Measurements from ENCODE around the gene PARD3B.

Gene PARD3B

DNA sequence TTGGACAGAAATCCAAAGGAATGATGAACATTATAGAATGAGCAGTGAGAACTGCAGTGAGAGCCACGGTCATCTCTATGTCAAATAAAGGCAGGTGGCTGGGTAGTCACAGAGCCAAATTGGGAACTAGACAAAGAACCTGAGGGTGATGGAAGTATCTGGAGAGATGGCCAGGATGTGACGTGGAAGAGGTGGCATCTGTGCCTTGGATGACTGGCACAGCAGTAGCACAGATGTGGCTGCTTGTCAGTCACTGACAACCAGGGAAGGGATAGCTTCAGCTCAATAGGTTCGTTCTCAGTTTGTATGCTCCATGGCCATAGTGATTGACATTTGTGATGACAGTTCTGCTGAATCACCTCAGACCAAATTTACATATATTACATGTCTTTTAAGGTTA, 172.3 kb downstream of the PARD3B start:
- DNase-seq: no peak

DNA sequence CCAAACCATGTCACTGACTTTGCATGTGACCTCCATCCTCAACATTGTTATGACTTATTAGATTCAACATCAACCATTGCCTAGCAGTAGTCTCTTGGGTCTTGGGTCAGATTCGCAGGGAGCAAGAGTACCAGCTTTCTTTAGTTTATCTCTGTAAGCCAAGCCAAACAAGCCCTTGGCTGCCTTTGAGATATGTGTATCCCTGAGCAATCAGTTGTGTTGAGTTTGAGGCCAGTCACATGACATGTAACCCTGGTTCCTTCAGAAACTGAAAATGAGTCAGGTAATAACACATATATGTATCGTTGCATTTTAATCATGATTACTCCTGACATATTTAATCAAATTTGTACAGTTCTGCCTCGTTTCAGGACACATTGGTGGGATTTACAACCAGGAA, 173.3 kb downstream of the PARD3B start:
- DNase-seq: no peak

DNA sequence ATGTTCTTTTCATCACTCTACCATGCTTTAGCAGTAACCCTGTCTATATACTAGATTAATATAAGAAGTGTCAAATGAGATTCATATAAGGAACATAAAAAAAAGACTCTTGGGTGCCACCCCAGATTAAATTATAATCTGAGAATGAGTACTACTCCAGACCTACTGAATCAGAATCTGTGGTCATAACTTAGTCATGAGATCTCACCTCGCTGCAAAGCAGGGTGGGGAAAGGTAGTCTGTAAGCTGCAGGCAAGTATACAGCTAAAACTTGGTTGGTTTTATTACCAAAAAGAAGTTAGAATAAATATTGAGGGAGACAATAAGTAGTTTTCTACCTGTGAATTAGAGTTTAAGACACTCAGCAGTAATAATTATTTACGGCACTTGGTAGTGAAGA, 175.6 kb downstream of the PARD3B start:
- DNase-seq: no peak

- peak; percentile 2 for DNase-seq
Measured at GRCh38 chr2:204722207-204722606, 176.9 kb downstream of the PARD3B start.

DNA sequence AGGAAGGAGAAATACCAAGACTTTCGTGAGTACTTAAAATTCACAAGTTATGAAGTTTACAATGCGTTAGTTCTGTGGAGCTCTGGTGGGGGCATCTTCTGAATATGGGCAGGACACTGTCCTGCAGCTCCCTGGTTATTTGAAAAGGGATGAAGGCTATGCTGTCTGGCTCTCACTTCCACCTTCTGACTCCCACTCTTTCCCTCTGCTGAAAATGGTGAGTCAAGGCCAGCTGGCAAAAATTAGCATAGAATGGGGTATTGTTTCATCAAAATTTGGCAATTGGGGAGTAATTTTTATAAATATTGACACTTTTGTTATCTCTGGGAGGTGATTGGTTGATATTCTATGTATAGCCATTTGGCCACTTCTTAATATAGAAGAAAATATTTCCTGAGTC, 177.4 kb downstream of the PARD3B start:
- DNase-seq: no peak

DNA sequence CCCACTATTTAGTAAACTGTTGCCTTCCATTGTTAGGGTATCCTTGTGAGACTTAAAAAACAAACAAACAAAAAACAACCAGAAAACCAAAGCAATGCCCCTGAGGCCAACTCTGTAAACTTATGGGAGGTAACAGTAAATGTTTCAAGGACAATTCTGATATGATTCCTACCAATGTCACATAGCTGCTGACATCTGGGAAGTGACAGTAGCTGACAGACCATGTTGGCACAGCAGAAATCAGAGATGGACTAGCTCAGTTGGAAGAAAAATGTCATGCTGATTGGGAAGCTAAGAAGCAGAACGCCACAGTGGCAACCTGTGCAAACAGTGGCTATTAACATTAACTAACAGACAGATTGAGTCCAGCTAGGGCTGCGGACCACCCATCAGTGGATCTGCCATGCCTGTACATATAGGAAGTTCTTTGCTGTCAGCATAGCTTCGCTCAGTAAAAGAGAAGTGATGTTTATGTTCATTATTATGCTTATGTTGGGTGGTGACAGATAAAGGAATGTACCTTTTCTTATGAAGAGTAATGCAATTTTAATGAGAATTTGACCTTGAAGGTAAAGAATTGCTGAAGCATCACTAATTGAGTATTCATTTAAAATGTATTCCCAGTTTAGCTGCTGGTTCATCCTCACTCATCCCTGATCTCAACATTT, 180.6 kb downstream of the PARD3B start:
- no peak for DNase-seq

DNA sequence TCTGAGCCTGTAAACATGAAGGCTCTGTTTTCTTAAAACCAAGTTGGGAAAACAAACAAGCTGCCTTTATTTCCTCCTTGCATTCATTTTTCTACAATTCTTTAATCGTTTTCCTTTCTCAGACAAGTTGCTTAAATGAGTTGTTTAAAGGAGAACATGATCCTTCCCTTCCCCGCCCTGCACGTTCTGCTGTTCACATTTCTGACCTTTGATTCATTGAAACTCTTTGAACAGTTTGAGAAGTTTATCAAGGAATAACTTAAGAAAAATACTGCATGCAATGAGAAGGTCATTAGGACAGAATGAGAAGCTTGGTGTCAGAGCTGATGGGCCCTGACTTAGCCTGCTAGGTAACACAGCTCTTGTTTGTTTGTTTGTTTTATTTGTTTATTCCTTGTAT, 181.6 kb downstream of the PARD3B start:
- DNase-seq: no peak

GRCh38 chr2:204727368-204727767, 182.1 kb downstream of the PARD3B start:
- DNase-seq: no peak

GRCh38 chr2:204730603-204731002, 185.3 kb downstream of the PARD3B start:
- no peak for DNase-seq

DNA sequence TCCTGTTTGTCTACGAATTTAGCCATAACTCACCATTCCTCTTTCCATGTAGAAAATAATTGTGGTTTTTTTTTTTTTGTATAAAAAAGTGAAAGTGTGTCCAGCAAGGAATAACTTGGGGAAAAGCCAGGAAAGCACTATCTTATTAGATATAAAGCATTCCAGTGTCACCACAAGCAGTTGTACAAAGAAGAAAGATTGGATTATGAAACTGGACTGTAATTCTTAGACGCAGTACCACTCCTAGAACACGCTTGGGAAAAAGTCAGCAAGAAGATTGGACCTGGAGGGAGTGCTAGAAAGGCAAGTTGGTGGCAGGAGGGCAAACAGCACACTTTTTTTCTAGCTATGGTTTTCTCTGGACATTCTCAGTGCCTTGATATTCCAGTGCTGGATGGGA, 186.7 kb downstream of the PARD3B start:
- DNase-seq: peak; percentile 66

- DNase-seq: no peak
Measured at GRCh38 chr2:204737296-204737695, 192.0 kb downstream of the PARD3B start.

DNA sequence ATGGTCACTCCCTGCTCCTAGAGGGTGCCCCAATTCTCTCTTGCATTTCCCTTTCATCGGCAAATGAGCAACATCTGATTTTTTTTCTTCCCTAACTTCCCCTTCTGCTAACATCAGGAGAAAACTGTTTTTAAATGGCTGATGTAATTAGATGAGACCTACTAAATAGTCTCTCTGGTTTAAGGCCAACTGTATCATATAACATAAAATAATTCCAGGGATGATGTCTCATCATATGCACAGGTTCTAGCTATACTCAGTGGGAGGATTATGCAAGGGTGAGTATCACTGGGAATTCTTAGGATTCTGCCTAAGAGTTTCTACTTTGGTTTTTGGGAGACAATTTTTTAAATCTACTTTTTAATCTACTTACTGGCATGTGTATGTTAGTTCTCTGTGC, 193.4 kb downstream of the PARD3B start:
- DNase-seq: peak; percentile 69

DNA sequence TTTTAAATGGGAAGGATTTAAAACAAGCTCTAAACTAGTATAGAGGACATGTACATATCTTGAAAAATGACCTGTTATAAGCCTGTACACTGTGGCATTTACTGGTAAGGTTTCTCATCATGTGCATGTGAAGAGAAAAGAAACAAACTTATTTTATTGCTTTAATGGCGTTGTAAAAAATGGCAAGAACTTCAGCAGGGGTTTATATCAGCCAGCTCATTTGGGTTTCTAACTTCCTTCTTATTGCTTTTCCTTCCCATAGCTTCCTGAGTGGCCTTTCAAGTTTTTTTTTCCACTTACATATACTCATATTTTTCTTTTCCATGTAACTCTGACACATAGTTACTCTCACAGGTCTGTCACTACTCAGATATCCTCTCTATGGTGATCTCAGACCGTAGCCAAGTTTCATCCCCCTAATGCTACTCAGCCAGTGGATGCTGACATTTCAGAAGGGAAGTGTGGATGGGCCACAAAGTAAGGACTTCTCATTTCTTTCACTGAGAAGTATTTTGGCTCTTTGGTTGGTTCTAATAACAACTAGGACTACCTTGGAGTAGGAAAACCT, 198.2 kb downstream of the PARD3B start:
- peak; percentile 0 for DNase-seq

GRCh38 chr2:204744506-204744905, 199.2 kb downstream of the PARD3B start:
- DNase-seq: no peak

DNA sequence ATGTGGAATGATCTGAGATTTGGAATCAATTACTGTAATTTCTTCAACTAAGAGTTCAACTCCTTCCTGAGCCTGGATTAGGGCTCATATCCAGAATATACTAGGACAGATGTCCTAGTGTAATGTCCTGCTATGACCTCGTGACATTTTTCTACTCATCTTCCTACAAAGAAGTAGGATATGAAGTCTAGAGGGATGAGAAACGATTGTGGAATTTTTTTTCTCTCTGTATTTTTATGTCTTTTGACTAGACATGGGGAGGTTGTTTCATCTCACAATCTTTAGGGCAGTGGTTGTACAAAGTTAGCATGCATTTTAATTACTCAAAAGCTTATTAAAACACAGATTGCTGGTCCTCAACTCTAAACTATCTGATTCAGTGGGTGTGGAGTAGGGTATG, 203.0 kb downstream of the PARD3B start:
- no peak for DNase-seq

GRCh38 chr2:204749319-204749718, 204.0 kb downstream of the PARD3B start:
- peak; percentile 84 for DNase-seq

- DNase-seq: no peak
Measured at GRCh38 chr2:204750389-204750788, 205.1 kb downstream of the PARD3B start.

- no peak for DNase-seq
Measured at GRCh38 chr2:204751472-204751871, 206.2 kb downstream of the PARD3B start.

- peak; percentile 63 for DNase-seq
Measured at GRCh38 chr2:204753841-204754240, 208.6 kb downstream of the PARD3B start.

DNA sequence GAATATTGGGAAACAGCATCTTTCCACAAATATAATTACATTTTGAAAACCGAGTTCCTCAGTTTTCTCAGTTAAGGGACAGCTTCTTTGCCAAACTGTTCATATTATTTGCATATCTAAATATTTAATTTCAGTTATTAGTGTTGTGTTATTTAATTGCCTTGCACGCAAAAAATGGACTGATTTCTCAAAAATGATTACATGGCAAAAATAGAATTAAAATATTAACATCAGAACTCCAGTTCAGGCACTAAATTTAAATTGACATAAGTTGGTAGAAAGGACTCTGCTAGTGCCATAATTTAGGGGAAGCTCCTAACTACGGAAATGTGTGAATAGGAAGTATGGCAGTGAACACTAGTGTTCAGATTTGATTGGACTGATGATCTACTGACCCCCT, 209.6 kb downstream of the PARD3B start:
- DNase-seq: no peak

- no peak for DNase-seq
Measured at GRCh38 chr2:204763974-204764703, 218.9 kb downstream of the PARD3B start.

DNA sequence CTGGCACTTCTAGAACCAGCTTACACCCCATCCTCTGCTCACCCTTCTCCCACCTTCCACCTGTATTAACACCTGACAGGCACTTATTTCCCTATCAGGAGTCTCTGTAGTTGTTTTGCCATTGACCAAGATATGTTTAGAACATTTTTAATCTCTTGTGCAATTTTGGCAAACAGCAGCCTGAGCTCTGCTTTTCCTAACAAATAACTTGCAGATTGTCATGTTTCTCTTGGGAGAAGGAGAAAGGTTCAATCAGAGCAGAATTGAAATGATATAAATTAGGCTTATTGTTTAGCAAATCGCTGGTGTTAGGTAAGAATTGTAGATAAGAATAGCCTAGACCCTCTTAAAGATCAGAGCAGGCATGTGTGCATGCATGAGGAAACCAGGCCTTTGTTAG, 225.5 kb downstream of the PARD3B start:
- DNase-seq: no peak

- no peak for DNase-seq
Measured at GRCh38 chr2:204771721-204772120, 226.4 kb downstream of the PARD3B start.

- DNase-seq: no peak
Measured at GRCh38 chr2:204772546-204772945, 227.3 kb downstream of the PARD3B start.

Measured in fibroblast of skin of right quadriceps (primary cell).